NCI-H1694 treated with DMSO at 0.1 percent for 48 hours (cell line): ENCODE results near the gene CARS1.
A peak's percentile ranks its signal among the peaks of the same experiment; 100 is the strongest.

ENCODE experiments used
- DNase-seq: peaks from one replicate; lab custom pipeline; 2025; lab: John Stamatoyannopoulos, UW

Gene CARS1

GRCh38 chr11:3057069-3057963 is at the start of gene CARS1:
TSS of gene CARS1 (minus strand) at chr11:3057423. CDS start at chr11:3057367, 56 bp downstream.
- DNase-seq: peak; percentile 62

- no peak for DNase-seq
Measured at GRCh38 chr11:3105791-3106735, 48.8 kb upstream of the CARS1 start.

DNA sequence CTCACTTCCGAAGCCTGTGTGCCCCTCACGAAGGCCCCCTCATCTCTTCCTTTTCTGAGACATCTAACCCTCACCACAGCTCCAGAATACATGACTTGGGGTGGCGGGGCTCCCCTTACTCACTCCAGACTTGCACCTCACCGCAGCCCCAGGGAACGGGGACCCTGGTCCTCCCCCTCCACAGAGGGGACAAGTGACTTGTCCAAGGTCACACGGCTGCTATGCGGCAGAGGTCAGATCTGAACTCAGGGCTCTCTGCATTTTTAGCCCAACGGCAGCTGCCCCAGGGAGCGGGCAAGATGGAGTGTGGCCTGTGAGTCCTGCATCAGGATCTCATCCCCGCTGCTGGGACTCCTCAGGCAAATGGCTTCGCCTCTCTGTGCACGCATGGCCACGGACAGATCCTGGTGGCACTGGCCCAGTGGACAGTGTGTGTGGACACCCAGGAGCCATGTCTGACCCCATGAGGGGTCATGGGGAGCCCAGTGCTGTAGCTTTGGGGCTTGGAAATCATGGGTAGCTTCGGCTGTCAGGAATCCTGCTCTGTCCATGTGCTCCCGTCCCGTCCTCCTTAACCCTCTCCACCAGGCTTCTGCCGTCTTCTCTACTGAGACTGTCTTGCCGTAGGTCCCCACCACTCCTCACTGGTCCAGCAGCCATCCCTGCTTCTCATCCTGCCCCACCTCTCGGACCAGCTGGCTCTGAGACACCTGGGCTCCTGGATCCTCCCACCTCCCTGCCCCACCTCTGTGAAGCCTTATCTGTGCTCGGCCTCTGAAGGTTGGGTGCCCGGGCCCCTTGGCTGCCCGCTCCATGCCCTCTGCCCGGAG is 48.0 kb upstream of the CARS1 start:
- no peak for DNase-seq

DNA sequence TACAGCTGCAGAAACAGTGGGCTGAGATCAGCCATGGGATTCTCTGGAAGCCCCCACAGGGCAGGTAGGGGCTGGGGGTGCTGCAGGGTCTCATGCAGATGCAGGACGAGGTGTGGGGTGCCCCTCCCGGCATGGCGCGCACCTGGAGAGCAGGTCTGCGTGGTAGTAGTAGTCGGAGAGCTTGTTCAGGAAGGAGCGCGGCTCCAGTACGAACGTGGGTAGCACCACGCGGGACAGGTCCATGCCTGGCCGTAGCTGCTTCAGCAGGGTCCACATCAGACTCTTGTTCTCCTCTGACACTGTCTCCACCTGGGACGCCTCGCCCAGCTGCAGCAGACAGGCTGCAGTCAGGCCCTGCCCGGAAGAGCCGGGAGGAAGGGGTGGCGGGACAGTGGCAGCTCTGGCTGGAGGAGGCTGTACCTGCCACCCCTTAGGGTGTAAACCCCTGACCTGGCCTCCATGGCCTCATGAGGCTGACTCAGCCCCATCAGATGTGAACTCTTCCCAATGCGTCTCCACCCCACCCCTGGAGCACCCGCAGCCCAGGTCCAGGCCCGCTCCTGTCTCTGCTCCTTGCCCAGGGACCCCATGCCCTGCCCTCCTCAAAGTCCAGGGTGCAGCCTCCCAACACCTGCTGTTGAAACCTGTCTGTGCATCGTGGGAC is 47.0 kb upstream of the CARS1 start:
- no peak for DNase-seq

- DNase-seq: no peak
Measured at GRCh38 chr11:3103076-3103475, 45.9 kb upstream of the CARS1 start.

- no peak for DNase-seq
Measured at GRCh38 chr11:3102641-3102921, 45.4 kb upstream of the CARS1 start.

GRCh38 chr11:3101921-3102640 is 44.9 kb upstream of the CARS1 start:
- DNase-seq: no peak

DNA sequence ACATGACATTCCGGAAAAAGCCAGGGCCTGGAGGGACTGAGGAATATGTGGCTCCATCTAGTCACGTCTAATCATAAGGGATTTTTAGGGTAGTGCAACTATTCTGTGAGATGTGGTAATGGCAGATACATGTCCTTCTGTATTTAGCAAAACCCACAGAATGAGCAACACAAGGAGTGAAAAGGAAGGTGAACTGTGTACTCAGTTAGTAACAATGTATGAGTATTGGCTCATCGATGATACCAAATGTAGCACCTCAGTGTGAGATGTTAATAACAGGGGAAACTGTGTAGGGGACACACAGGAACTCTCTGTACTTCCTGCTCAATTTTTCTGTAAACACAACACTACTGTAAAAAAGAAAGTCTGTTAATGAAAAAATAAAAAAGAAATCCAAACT is 42.0 kb upstream of the CARS1 start:
- DNase-seq: no peak

DNA sequence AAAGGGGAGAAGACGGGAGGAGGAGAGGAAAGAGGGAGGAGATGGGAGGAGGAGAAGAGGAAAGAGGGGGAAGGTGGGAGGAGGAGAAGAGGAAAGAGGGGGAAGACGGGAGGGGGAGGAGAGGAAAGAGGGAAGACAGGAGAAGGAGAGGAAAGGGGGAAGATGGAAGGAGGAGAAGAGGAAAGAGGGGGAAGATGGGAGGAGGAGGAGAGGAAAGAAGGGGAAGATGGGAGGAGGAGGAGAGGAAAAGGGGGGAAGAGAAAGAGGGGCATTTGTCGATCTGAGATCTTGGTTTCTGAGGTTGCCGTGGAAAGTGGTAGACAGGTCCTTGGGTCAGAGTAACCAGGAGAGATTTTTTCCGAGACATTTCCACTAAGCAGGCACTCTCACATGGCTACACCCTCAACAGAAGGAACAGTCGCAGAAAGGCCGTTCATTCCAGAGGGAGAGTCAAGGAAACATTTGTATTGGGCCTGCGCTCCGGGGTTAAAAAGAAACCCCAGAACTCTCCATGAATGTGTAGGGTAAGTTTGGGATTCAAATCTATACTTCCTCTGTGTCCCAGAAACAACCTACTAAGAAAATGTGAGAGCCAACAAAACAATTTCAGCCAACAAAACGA is 39.8 kb upstream of the CARS1 start:
- no peak for DNase-seq

- no peak for DNase-seq
Measured at GRCh38 chr11:3095712-3096361, 38.6 kb upstream of the CARS1 start.

DNA sequence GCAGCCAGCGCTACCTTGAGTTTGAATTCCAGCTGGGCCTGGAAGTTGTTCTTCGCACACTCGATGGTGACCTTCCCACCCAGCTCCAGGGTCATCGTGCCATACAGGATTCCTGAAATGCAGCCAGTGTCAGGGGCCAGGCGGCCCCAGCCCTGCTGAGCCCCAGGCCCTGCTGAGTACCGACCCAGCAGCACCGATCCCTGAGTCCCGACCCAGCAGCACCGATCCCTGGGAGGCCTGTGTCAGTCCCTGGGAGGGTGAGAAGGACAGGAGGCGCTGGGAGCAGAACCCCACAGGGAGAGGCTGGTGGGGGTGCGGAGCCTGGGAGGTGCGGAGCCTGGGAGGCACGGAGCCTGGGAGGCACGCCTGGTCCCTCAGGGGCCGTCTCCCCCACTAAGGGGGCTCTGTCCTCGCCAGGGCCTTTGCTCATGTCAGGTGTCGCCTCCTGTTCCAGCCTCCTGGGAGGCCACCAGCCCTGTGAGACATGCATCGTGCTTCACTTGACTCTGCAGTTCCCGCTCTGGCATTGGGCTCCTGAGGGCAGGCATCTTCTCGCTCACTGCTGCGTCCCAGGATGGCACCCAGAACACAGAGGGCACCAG is 37.1 kb upstream of the CARS1 start:
- DNase-seq: no peak

DNA sequence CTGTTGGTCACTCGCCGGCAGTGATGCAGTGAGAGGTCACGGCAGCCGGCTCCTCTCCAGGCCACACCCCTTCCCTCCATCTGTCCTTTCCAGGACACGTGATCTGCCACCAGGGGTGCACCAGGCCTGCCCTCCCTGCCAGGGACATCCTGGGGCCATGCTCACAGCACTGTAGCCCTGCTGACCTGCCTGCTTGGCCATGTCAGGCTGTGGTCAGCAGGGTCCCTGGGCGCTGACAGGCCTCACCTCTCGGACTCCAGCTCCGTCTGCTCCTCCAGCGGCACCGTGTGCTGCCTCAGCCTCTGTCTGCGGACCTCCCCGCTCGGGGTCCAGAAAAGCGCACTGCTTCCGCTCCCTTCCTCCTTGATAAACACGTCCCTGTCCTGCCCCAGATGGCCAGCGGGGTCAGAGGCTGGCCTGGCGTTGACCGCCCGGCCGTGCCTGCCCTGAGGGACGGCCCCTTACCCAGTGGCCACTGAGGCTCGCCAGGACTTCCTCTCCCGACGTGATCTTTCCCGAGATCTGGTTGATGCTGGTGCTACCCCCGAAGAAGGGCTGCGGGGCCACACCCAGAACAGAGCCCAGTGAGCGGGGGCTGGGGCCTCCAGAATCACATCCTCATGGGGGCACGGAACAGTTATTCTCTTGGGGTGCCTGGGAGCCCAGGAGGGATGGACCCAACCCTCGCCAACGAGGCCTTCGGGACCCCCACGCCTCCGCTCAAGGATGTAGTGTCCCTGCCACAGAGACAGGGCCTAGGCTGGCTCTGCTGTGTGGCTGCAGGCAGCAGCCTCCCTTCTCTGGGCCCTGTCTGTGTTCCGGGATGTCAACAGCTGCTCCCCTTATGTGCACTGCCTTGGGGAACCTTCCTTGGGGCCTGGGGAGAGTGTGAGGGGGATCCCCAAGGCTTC is 36.3 kb upstream of the CARS1 start:
- DNase-seq: no peak

DNA sequence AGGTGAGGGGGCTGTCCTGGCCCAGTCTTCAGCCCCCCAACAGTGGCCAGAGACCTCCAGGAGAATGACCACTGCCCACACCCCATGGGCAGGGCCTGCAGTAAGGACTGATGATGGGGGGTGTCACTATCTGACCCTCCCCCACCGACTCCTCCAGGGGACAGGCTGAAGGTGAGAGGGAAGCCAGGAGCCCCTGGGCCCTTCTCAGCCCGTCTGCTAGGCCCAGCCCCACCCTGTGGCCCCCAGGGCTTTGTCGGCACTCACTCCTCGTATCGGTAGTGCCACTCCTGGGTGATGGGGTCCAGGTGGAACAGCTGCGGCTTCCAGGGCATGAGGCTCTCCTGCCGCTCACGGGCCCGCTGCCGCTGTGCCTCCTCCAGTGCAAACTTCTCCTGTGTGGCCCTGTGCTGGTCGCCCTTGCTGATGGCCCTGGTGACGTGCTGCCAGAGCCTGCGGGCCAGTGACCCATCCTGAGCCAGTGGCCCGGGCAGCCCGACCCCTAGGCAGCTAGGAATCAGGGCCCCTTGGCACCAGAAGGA is 35.4 kb upstream of the CARS1 start:
- DNase-seq: no peak

GRCh38 chr11:3091846-3092602 is 34.8 kb upstream of the CARS1 start:
- no peak for DNase-seq

- no peak for DNase-seq
Measured at GRCh38 chr11:3091081-3091845, 34.0 kb upstream of the CARS1 start.

DNA sequence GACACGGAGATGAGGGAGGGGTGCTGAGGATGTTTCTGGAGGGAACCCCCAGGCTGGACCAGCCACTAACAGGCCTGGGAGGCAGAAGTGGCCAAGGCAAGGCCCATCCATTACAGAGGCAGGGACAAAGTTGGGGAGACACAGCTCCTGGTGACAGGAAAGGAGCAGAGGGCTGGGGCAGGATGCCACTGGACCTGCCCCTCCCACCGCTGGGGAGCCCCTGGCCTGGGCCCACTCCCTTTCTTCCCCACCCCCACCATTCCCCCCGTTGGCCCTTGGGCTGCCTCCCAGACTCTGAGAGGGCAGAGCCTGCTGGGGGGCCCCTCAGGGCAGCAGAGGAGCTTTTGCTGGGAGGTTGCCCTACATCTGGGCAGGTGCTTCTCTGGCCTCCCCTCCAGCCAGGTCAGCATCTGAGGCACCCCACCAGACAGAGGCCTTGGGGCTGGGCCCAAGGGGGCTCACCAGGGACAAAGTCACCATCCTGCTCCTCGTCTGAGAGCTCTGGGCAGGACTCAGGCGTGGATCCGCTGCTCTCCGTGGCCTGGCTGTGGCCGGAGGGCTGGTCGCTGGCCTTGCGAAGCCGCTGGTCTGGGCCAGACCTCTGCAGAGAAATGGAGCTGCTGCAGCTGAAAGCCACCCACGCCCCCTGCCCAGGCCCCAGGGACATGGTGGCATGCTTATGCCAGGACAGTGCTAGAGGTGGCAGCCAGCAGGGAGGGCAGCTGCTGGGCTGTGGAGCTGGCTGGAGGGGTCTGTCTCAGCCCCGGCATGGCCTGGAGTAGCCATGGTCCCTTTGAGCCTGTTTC is 33.1 kb upstream of the CARS1 start:
- DNase-seq: no peak
